DOHH2 (cell line): ENCODE data around the gene ZNF182.

Experiments
- CTCF ChIP-seq: fragments of 200-600 bp; sonication (generic); IDR thresholded peaks from one replicate; pipeline ENCODE4 v1.5.1; 2014; ENCODE audit warnings: antibody characterized with exemption, mild to moderate bottlenecking, low read depth, low read length; ENCODE audit not compliant: poor library complexity, severe bottlenecking
- EZH2phosphoT487 ChIP-seq: fragments of 200-600 bp; sonication (generic); IDR thresholded peaks from 2 replicates; pipeline ENCODE4 v1.6.1; 2017; ENCODE audit warnings: borderline replicate concordance, mild to moderate bottlenecking, antibody characterized with exemption, low read length, moderate library complexity, mixed read lengths

GRCh38 chrX:47991263-47992094 lies 12.3 kb downstream of the ZNF182 start:
- TF ChIP-seq CTCF (no peak), EZH2phosphoT487 (no peak)
